HepG2 (cell line): Measurements from ENCODE around the gene SHISA5. TPM values are rescaled to one million over a fixed set of nuclear protein-coding genes. Genes with fewer than 3 reads are reported as not detected.

Experiments used
- BCL3 ChIP-seq: sonication (generic); formaldehyde crosslinking; IDR thresholded peaks from 2 replicates; pipeline ENCODE4 v1.5.1; 2020; ENCODE audit warnings: mild to moderate bottlenecking, missing genetic modification reagents, moderate library complexity
- BCL6 ChIP-seq: IDR thresholded peaks from 2 replicates; pipeline ENCODE4 v1.6.1; 2016; ENCODE audit warnings: missing genetic modification reagents, missing compliant biosample characterization
- DRAP1 ChIP-seq: IDR thresholded peaks from 2 replicates; pipeline ENCODE4 v1.6.1; 2016; ENCODE audit warnings: missing genetic modification reagents, missing compliant biosample characterization
- EHMT2 ChIP-seq: fragments of 200-600 bp; sonication (generic); IDR thresholded peaks from 2 replicates; pipeline ENCODE4 v1.7.0; 2017; ENCODE audit warnings: antibody characterized with exemption, low read depth, low read length, borderline replicate concordance
- HOMEZ ChIP-seq: IDR thresholded peaks from 2 replicates; pipeline ENCODE4 v1.6.1; 2016; ENCODE audit warnings: low read depth
- IRF1 ChIP-seq: sonication (generic); formaldehyde crosslinking; IDR thresholded peaks from 2 replicates; pipeline ENCODE4 v1.4.0; 2020; ENCODE audit warnings: low read depth, mild to moderate bottlenecking, missing genetic modification reagents
- MBNL3 ChIP-seq: fragments of 250-450 bp; sonication (Bioruptor Pico); conservative IDR thresholded peaks from 2 replicates; pipeline ENCODE4 v1.8.0; 2022; ENCODE audit warnings: mild to moderate bottlenecking, inconsistent platforms
- MYC ChIP-seq: sonication (generic); formaldehyde crosslinking; IDR thresholded peaks from 2 replicates; pipeline ENCODE4 v1.9.0; 2021; ENCODE audit warnings: missing genetic modification reagents, borderline replicate concordance
- MYNN ChIP-seq: sonication (generic); formaldehyde crosslinking; IDR thresholded peaks from 2 replicates; pipeline ENCODE4 v1.4.0; 2020; ENCODE audit warnings: mild to moderate bottlenecking, low read depth, missing genetic modification reagents
- PPARG ChIP-seq: conservative IDR thresholded peaks from 2 replicates; pipeline ENCODE4 v1.6.1; 2016; ENCODE audit warnings: missing biosample characterization, missing genetic modification reagents
- RARG ChIP-seq: sonication (generic); formaldehyde crosslinking; IDR thresholded peaks from 2 replicates; pipeline ENCODE4 v1.4.0; 2020; ENCODE audit warnings: low read depth, mild to moderate bottlenecking, missing genetic modification reagents
- TAF1 ChIP-seq: sonication (generic); formaldehyde crosslinking; IDR thresholded peaks from 2 replicates; pipeline ENCODE4 v1.4.0; 2020; ENCODE audit warnings: missing genetic modification reagents
- TOE1 ChIP-seq: sonication (generic); formaldehyde crosslinking; IDR thresholded peaks from 2 replicates; pipeline ENCODE4 v1.4.0; 2020; ENCODE audit warnings: mild to moderate bottlenecking, missing genetic modification reagents
- ZNF546 ChIP-seq: sonication (generic); formaldehyde crosslinking; conservative IDR thresholded peaks from 2 replicates; pipeline ENCODE4 v1.8.1; 2023; ENCODE audit warnings: mild to moderate bottlenecking, missing genetic modification reagents
- ZNF792 ChIP-seq: IDR thresholded peaks from 2 replicates; pipeline ENCODE4 v1.6.1; 2016
- polyA plus RNA-seq, 8 experiments: library from polyadenylated mRNA; depleted of rRNA in 3 of 8; stranded (reverse) in 7 of 8; unstranded in 1 of 8; fragments of >200 nt; fragmentation: Illumina TruSeq in 4 of 8; extraction: Trizol in 4 of 8; gene quantifications; 2 replicates each; pipeline versions ENCODE4 v1.2.1 to v1.2.3, GENCODE V29; 2011 to 2016; ENCODE audit warnings: low read depth in 4 of 8, missing spikeins in 1 of 8, mixed read lengths in 1 of 8; ENCODE audit not compliant: insufficient read depth in 1 of 8
- total RNA-seq, 5 experiments: library from RNA; depleted of rRNA; stranded (reverse); fragments of >200 nt; fragmentation: Illumina TruSeq; extraction: Trizol; gene quantifications; 2 replicates each; pipeline ENCODE4 v1.2.3, GENCODE V29; 2016; ENCODE audit warnings: low read depth in 1 of 5
- TF ChIP-seq, protein P1 (sequence below): sonication (generic); formaldehyde crosslinking; IDR thresholded peaks from 2 replicates; pipeline ENCODE4 v1.4.0; 2020; ENCODE audit warnings: mild to moderate bottlenecking, missing genetic modification reagents, borderline replicate concordance
- TF ChIP-seq, protein P2 (sequence below): sonication (generic); formaldehyde crosslinking; IDR thresholded peaks from 2 replicates; pipeline ENCODE4 v1.8.0; 2023; ENCODE audit warnings: mild to moderate bottlenecking, missing genetic modification reagents
- TF ChIP-seq, protein P3 (sequence below): sonication (generic); formaldehyde crosslinking; IDR thresholded peaks from 2 replicates; pipeline ENCODE4 v1.5.1; 2020; ENCODE audit warnings: mild to moderate bottlenecking, missing genetic modification reagents, borderline replicate concordance
- TF ChIP-seq, protein P4 (sequence below): sonication (generic); formaldehyde crosslinking; IDR thresholded peaks from 2 replicates; pipeline ENCODE4 v1.5.1; 2020; ENCODE audit warnings: missing genetic modification reagents, mild to moderate bottlenecking, borderline replicate concordance

The SHISA5 gene
- total and polyA plus RNA-seq, 2 of the 13 experiments (the other 11 are each of a cell fraction or from before 2014, with no cell fraction given), result 75.8 to 91.4 TPM

DNA sequence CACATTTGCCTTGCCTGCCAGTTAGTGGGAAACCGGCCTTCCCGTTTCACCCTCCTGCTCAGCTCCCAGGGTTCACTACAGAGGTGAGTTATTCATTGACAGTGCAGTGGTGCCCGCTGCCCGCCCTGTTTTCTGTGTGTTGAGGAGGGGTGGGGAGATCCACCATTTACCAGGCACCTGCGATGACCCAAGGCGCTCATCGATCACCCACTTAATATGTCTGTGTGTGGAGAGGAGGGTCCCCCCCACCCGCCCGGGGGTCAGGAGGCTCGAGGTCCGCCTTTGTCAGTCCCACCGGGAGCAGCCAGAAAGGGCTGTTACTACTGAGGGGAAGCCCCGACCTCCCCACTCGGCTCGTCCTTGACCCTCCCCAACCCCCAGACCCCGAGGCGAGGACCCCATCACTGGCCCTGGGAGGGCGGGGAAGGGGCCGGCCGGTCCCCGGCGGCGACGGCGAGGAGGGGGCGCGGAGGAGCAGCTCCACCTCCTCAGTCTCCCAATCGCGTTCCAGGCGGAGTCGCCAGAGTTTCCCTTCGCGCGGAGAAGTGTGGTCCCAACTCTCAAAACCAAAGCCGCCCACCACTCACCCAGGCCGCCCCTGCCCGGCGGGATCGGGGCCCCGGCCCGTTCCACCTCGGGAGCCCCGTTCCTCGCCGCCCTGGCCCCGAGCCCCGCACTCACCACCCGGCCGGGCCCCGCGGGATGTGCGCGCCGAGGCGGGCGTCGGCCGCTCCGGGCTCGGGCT lies 75.2 kb downstream of the SHISA5 start (continued):
- TF ChIP-seq RARG (CRISPR knock-in tag) (no peak), ZNF792 (CRISPR knock-in tag) (peak; percentile 37; the same call in 1 of the 2 replicates), BCL3 (CRISPR knock-in tag) (no peak), HOMEZ (CRISPR knock-in tag) (no peak), IRF1 (no peak), BCL6 (CRISPR knock-in tag) (peak; percentile 67), DRAP1 (CRISPR knock-in tag) (peak; percentile 87), MYC (peak; percentile 48; the same call in 1 of the 2 replicates), MYNN (CRISPR knock-in tag) (no peak), ZNF546 (CRISPR knock-in tag) (no peak), PPARG (CRISPR knock-in tag) (no peak), EHMT2 (no peak), MBNL3 (CRISPR knock-in tag) (no peak), TAF1 (peak; percentile 37), TOE1 (CRISPR knock-in tag) (no peak)
- TF ChIP-seq, protein P1, sequence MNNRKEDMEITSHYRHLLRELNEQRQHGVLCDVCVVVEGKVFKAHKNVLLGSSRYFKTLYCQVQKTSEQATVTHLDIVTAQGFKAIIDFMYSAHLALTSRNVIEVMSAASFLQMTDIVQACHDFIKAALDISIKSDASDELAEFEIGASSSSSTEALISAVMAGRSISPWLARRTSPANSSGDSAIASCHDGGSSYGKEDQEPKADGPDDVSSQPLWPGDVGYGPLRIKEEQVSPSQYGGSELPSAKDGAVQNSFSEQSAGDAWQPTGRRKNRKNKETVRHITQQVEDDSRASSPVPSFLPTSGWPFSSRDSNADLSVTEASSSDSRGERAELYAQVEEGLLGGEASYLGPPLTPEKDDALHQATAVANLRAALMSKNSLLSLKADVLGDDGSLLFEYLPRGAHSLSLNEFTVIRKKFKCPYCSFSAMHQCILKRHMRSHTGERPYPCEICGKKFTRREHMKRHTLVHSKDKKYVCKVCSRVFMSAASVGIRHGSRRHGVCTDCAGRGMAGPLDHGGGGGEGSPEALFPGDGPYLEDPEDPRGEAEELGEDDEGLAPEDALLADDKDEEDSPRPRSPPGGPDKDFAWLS (CRISPR knock-in tag), result no peak
- TF ChIP-seq, protein P2, sequence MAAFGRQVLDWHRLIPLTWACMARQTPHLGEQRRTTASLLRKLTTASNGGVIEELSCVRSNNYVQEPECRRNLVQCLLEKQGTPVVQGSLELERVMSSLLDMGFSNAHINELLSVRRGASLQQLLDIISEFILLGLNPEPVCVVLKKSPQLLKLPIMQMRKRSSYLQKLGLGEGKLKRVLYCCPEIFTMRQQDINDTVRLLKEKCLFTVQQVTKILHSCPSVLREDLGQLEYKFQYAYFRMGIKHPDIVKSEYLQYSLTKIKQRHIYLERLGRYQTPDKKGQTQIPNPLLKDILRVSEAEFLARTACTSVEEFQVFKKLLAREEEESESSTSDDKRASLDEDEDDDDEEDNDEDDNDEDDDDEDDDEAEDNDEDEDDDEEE (CRISPR knock-in tag), result no peak
- TF ChIP-seq, protein P3, sequence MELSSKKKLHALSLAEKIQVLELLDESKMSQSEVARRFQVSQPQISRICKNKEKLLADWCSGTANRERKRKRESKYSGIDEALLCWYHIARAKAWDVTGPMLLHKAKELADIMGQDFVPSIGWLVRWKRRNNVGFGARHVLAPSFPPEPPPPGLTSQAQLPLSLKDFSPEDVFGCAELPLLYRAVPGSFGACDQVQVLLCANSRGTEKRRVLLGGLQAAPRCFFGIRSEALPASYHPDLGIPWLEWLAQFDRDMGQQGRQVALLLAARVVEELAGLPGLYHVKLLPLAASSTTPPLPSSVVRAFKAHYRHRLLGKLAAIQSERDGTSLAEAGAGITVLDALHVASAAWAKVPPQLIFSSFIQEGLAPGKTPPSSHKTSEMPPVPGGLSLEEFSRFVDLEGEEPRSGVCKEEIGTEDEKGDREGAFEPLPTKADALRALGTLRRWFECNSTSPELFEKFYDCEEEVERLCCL, result no peak
- TF ChIP-seq, protein P4, sequence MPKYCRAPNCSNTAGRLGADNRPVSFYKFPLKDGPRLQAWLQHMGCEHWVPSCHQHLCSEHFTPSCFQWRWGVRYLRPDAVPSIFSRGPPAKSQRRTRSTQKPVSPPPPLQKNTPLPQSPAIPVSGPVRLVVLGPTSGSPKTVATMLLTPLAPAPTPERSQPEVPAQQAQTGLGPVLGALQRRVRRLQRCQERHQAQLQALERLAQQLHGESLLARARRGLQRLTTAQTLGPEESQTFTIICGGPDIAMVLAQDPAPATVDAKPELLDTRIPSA (CRISPR knock-in tag), result no peak
